ENCODE measurements around the gene DQX1.

DNA sequence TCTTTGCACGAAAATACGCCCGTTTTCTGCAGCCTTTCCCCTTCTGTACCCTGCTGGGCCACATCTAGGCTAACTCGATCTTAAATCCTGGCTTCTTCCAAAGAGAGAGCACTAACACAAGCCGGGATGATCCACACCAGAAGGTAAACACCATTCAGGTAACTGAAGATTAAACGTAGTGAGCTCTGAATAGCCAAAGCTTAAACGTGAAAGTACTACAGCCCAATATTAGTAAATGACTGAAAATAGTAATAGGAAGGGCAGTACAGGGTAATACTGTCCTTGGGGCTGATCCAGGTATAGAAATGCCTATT is 53.1 kb downstream of the DQX1 start:
- TF ChIP-seq, protein P1, sequence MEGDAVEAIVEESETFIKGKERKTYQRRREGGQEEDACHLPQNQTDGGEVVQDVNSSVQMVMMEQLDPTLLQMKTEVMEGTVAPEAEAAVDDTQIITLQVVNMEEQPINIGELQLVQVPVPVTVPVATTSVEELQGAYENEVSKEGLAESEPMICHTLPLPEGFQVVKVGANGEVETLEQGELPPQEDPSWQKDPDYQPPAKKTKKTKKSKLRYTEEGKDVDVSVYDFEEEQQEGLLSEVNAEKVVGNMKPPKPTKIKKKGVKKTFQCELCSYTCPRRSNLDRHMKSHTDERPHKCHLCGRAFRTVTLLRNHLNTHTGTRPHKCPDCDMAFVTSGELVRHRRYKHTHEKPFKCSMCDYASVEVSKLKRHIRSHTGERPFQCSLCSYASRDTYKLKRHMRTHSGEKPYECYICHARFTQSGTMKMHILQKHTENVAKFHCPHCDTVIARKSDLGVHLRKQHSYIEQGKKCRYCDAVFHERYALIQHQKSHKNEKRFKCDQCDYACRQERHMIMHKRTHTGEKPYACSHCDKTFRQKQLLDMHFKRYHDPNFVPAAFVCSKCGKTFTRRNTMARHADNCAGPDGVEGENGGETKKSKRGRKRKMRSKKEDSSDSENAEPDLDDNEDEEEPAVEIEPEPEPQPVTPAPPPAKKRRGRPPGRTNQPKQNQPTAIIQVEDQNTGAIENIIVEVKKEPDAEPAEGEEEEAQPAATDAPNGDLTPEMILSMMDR (IDR thresholded peaks at IDR 0.05): no peak
- TF ChIP-seq POLR2A (IDR thresholded peaks at IDR 0.05): no peak

All from heart left ventricle (tissue), 13 donors.